Measurements from ENCODE around the gene HCAR2.
"Not testable (repeated sequence)": the region's sequence is repeated elsewhere in the genome, so short reads cannot be mapped to it uniquely, and the experiment has no call there.

The HCAR2 gene

DNA sequence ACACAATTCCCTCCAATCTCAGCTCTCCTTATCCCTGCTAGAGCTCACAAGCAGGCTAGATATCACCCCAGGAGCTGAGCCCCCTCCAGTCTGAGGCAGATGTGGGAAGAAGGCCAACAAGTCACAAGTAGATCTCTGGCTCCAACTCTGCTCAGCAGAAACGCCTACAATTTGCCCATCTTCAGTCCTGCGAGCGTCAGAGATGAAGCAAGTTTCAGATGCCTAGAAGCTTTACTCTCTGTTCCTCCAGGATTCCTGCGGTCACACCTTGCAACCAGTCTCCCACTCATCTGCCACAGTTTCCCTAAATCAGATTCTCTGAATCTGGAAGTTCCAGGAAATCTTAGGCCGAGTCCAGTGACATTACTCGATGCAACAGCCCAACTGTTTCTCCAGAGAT lies 12.1 kb upstream of the HCAR2 start:
- DNase-seq = not testable (repeated sequence)

DNA sequence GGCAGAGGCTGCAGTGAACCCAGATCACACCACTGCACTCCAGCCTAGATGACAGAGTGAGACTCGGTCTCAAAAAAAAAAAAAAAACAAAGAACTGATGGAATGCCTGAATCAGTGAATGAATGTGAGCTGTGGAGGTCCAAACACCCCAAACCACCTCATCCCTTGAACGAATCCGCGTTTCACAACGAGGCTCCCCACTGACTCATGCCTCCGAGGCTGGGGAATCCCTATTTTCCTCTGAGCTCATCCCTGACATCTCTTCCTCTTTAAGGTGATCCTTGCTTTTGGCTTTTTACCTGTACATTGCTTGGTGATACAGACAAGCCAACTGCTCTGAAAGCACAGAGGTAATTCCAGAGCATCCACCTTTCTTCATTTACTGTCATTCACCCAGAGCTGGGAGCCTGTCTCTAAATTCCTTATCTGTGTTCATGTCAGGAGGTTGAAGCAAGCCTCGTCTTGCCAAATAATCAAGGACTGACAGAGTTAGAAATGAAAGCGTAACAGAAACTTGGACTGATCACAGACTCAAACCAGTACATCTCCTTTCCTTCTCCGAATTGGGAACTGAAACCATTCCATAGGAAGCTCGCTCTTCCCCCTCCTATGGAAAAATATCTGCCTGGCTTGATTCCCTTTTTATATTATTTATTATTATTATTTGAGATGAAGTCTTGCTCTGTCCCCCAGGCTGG lies 10.5 kb upstream of the HCAR2 start:
- DNase-seq = not testable (repeated sequence)

DNA sequence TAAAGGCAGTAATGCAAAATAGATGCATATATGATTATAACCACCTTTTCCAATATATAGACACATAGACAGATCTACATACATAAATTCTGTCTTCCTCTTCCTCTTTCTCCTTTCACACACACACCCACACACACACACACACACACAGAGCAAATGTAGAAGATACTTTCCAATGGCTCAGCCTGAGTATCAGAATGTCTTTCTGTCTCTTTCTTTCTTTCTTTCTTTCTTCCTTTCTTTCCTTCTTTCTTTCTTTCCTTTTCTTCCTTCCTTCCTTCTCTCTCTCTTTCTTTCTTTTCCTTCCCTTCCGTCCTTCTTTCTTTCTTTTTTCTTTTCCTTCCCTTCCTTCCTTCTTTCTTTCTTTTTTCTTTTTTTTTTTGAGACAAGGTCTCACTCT lies 8.1 kb upstream of the HCAR2 start:
- DNase-seq = not testable (repeated sequence)

DNA sequence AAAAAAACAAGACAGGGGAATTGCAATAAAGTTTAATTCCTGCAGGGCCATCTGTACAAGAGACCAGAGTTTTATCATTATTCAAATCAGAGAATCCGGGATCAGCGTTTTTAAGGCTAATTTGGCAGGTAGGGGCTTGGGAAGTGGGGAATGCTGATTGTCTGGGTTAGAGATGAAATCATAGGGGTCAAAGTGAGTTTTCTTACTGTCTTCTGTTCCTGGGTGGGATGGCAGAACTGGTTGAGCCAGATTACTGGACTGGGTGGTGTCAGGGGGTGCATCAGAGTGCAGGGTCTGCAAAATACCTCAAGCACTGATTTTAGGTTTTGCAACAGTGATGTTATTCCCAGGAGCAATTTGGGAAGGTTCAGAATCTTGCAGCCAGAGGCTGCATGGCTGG lies 7.2 kb upstream of the HCAR2 start:
- not testable (repeated sequence) for DNase-seq

DNA sequence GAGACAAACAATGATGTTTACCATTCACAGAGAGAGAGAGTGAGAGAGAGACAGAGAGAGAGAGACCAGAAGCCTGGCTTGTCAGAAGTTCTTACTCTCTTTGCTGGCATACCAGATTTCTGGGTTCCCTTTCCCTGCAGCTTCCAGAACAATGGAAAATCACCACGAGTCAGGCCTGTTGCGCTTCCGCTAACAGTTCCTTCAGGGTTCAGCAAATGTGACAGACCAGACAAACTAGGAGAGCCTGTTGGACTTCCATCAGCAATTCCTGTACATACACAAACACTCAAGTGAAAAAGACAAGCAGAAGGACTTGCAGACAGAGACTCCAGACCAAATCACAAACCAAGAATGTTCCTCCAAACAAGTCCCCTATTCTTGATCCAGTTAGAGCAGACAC lies 6.1 kb upstream of the HCAR2 start:
- DNase-seq = not testable (repeated sequence)

DNA sequence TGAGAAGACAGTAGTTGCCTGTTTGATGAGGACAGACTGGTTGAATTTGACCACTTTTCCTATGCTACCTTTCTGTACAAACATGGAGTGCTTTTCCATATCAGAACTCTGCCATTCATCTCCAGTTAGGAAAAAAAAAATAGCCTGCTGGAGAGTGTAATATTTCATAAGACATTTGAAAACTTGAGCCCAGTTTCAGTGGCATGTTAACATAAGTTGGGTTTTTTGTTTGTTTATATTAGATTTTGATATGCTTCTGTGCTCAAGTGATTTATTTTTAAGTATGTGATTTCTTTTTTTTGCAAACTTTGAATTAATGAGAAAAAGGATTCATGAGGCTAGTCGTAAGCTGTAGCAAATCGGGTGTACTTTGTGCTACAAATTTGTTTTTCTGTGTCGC lies 684 bp upstream of the HCAR2 start:
- DNase-seq = not testable (repeated sequence)

DNA sequence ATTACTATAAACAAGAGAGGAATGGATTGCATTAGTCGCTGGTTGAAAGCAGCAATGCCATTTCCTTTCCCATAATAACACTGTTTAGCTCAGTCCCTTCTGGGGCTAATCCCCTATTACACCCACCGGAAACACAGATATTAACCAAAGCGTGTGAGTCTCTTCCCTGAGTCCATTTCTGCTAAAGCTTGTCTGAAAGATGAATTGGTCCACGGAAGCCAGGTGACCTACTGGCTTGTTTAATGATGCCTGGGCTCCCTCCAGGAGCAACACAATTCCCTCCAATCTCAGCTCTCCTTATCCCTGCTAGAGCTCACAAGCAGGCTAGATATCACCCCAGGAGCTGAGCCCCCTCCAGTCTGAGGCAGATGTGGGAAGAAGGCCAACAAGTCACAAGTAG lies 1.7 kb downstream of the HCAR2 start:
- not testable (repeated sequence) for DNase-seq

DNA sequence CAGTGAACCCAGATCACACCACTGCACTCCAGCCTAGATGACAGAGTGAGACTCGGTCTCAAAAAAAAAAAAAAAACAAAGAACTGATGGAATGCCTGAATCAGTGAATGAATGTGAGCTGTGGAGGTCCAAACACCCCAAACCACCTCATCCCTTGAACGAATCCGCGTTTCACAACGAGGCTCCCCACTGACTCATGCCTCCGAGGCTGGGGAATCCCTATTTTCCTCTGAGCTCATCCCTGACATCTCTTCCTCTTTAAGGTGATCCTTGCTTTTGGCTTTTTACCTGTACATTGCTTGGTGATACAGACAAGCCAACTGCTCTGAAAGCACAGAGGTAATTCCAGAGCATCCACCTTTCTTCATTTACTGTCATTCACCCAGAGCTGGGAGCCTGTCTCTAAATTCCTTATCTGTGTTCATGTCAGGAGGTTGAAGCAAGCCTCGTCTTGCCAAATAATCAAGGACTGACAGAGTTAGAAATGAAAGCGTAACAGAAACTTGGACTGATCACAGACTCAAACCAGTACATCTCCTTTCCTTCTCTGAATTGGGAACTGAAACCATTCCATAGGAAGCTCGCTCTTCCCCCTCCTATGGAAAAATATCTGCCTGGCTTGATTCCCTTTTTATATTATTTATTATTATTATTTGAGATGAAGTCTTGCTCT lies 3.0 kb downstream of the HCAR2 start:
- DNase-seq = not testable (repeated sequence)

DNA sequence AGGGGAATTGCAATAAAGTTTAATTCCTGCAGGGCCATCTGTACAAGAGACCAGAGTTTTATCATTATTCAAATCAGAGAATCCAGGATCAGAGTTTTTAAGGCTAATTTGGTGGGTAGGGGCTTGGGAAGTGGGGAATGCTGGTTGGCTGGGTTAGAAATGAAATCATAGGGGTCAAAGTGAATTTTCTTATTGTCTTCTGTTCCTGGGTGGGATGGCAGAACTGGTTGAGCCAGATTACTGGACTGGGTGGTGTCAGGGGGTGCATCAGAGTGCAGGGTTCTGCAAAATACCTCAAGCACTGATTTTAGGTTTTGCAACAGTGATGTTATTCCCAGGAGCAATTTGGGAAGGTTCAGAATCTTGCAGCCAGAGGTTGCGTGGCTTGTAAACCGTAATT lies 6.2 kb downstream of the HCAR2 start:
- DNase-seq = not testable (repeated sequence)

DNA sequence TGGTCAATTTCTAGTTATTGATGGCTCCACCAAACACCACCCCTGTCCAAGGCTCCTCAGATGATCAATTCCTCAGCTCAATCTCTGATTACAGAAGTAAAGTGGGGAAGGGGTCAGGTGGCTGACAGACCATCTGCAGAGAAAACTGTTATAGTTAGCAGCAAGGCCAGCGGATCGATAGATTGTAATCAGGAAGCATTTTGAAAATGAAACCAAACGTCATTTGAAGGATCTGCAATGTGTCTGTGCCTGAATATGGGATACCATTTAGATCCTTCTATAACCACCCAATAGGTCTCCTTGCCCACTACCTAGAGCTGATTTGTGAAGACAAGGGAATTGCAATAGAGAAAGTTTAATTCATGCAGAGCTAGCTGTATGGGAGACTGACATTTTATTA lies 11.6 kb downstream of the HCAR2 start:
- no peak for DNase-seq

DNA sequence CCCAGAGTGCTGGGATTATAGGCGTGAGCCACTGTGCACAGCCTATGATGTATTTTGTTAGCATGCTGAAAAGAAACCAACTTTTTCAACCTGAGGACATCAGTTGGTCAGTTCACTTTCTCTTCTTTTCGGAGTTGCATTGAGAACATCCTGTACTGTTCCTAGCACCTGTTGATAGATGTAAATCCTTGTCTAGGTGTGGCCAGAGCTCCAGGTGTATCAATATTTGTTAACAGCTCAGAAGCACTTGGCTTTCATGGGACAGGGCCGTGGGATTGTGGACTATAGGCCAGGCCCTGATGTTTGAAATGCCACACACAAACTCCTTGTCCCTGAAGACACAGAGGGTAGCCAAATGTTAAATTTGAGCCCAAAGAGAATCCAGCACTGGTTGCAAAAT lies 14.9 kb downstream of the HCAR2 start:
- DNase-seq = no peak

DNA sequence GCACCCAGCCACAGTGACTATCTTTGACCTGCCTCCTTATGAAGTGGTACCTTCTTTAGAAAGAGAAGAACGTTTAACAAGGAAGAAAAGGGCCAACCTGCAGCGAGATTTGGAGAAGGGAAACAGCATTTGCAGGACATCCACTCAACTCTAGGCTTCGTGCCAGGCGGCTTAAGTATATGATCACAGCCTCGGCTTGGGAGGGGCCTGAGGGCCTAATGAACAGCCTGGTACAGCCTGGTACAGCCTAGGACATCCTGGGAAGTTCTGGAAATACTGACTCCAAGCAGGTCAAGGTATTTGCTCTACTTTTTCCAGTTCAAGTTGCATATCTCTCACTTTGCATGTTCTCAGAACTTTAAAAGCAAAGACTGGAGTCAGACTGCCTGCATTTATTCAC lies 16.1 kb downstream of the HCAR2 start:
- DNase-seq = no peak

DNA sequence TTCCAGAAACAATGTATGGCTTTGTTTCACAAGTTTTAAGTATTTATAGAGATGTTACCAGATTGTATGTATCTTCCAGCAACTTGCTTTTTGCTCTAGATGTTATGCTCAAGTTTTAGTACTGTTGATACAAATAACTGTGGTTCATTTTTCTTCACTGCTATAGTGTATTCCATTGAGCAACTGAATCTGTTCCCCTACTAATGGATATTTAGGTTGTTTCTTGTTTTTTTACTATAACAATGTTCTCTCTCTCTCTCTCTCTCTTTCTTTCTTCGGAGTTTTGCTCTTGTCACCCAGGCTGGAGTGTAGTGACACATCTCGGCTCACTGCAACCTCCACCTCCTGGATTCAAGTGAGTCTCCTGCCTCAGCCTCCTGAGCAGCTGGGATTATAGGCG lies 16.6 kb downstream of the HCAR2 start:
- no peak for DNase-seq

DNA sequence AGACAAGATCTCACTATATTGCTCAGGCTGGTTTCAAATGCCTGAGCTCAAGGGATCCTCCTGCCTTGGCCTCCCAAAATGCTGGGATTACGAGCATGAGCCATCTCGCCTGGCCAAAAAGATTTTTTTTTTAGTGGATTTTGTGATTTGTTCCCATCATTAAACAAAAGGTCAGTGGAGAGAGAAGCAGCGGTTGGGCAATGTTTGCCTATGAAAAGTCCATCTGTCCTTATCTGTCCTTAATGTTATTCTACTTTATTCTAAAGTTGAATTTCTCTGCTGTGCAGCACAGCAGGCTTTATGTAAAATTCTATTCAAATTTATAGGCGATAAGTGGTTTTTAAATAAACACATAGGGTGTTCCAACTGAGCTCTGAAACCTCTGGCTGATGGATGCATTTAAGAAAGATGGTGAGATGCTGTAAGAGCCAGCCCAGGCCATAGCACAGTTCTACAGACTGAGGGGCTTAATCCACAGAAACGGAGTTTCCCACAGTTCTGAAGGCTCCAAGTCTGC lies 18.8 kb downstream of the HCAR2 start:
- no peak for DNase-seq

DNA sequence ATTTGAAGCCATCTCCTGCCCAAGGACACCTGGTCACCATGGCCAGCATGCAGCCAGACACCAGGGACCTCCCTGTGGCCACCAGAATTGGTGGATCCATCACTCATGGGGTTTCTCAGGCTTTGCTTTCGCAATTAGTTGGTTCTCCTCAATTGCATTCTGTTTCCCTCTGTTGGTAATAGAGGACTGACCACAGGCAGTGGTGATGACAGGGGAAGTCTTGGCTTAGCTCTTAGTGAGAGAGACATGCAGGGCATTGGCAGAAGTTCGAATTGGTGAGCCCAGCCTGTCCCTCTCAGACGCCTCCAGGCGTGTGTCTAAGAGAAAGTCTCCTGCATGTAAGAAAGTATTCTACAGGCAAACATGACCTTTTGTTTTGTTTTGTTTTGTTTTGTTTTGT lies 21.3 kb downstream of the HCAR2 start:
- DNase-seq = no peak

DNA sequence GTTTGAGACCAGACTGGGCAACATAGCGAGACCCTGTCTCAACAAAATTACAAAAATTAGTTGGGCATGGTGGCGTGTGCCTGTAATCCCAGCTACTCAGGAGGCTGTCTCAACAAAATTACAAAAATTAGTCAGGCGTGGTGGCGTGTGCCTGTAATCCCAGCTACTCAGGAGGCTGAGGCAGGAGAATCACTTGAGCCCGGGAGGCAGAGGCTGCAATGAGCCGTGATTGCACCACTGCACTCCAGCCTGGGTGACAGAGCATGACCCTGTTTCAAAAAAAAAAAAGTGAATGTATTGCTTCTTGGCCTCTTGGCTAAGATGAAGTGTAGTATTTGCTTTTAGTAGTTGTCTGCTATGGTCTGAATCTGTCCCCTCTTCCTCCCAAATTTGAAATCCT lies 22.2 kb downstream of the HCAR2 start:
- not testable (repeated sequence) for DNase-seq

DNA sequence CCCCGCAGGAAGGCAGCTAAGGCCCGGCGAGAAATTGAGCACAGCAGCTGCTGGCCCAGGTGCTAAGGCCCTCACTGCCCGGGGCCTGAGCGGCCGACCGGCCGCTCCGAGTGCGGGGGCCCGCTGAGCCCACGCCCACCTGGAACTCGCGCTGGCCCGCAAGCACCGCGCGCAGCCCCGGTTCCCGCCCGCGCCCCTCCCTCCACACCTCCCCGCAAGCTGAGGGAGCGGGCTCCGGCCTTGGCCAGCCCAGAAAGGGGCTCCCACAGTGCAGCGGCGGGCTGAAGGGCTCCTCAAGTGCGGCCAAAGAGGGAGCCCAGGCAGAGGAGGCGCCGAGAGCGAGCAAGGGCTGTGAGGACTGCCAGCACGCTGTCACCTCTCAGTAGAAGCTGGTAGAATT lies 26.4 kb downstream of the HCAR2 start:
- not testable (repeated sequence) for DNase-seq

DNA sequence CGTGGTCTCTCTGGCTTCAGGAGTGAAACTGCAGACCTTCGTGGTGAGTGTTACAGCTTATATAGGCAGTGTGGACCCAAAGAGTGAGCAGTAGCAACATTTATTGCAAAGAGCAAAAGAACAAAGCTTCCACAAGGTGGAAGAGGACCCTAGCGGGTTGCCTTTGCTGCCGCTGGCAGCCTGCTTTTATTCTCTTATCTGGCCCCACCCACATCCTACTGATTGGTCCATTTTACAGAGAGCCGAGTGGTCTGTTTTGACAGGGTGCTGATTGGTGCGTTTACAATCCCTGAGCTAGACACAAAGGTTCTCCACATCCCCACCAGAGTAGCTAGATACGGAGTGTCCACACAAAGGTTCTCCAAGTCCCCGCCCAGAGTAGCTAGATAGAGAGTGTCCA lies 27.1 kb downstream of the HCAR2 start:
- DNase-seq = not testable (repeated sequence)

DNA sequence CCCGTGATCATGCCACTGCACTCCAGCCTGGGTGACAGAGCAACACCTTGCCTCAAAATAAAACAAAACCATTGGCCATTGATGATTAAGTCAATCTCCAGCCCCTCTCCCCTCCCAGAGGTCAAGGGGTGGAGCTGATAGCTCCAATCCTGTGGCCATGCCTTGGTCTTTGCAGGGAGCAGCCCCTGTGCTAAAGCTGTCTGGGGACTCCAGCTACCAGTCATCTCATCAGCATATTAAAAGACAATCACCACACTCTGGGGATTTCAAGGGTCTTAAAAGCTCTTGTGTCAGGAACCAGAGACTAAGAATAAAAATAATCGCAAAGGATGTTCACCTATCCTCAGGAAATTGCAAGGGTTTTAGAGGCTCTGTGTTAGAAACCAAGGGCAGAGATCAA lies 30.6 kb downstream of the HCAR2 start:
- no peak for DNase-seq

DNA sequence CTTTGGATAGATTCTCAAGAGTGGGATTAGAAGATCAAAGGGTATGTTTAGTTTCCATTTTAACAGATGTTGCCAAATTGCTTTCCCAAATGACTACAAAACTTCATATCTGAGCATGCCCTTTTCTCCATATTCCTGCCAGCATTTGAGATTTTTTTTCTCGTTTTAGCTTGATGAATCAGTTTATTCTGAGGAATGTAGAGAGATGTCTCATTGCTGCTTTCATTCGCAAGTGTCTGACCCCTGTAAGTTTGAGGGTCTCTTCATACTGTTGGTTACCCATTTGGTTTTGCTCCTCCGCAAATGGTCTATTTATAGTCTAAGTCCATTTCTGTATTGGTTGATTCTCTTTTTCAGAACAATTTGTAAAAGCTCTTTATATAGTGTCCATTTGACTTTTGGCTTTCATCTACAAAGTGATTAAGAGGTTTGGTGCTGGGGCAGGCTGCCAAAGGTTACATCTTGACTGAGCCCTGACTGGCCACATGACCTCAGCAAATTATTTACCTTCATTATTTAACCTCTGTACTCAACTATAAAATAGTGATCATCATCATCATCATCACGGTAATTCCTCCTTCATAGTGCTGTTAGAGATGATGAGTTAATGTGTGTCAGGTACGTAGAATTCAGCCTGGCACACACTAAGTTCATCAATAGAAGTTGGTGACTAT lies 33.6 kb downstream of the HCAR2 start:
- no peak for DNase-seq

DNA sequence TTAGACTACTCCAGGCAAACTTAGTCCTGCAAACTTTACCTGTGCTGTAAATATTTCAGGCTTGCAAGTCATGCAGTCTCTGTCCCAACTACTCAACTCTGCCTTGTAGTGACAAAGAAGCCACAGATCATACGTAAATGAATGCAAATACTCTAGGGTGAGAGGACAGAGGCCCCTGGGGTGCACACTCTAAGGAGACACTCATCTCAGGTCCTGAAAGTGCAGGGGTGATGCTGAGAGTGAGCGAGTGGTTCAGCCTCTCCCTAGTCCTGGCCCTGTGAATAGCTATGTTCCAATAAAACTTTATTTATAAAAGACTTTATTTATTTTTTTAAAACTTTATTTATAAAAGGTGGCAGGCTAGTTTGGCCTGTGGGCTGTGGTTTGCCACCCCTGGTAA lies 34.9 kb downstream of the HCAR2 start:
- DNase-seq = no peak

DNA sequence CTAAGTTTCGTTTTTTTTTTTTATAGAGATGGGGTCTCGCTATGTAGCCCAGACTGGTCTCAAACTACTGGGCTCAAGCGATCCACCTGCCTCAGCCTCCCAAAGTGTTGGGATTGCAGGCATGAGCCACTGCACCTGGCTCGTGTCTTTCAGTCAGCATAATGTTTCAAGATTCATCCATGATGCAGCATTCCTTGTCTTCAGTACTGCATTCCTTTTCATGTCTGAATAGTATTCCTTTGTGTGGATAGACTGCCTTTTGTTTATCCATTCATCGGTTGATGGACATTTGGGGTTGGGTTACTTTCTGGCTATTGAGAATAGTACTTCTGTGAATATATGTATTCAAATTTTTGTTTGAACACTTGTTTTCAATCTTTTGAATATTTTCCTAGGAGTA lies 37.4 kb downstream of the HCAR2 start:
- DNase-seq = no peak

DNA sequence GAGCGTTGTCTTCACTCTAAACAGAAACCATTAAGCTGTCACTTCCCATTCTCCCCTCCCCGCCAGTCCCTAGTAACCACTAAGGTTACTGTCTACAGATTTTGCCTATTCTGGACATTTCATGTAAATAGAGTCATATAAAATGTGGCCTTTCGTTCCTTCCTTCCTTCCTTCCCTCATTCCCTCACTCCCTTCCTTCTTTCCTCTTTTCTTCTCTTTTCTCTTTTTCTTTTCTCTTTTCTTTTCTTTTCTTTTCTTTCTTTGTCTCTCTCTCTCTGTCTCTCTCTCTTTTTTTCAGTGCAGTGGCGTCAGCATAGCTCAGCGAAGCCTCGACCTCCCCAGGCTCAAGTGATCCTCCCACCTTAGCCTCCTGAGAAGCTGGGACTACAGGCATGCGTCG lies 37.8 kb downstream of the HCAR2 start:
- DNase-seq = no peak

DNA sequence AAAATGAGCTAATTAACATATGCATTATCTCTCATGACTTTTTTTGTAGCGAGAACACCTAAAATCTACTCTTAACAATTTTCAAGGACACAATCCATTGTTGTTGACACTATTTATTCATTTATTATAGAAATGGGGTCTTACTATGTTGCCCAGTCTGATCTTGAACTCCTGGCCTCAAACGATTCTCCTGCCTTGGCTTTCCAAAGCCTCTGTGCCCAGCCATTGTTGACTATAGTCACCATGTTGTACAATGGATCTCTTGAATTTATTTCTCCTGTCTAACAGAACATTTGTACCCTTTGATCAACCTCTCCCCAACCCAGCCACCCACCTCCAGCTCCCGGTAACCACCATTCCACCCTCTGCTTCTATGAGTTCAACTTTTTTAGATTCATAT lies 41.2 kb downstream of the HCAR2 start:
- DNase-seq = no peak

Measured in stimulated activated CD4-positive, alpha-beta T cell treated with anti-CD3 and anti-CD28 coated beads, Interleukin-15, amount 100 ng/mL, for 24 hours (primary cell).